Mucosa of stomach (tissue), 1 donor: ENCODE data around the gene LPIN1.

Experiments
- H3K27me3 ChIP-seq: one replicate; pipeline ENCODE4 v1.7.0; 2013; ENCODE audit warnings: mild to moderate bottlenecking, low read length; ENCODE audit not compliant: control insufficient read depth, insufficient read depth
- H3K36me3 ChIP-seq: one replicate; pipeline ENCODE4 v1.7.0; 2013; ENCODE audit warnings: low read length; ENCODE audit not compliant: control insufficient read depth, insufficient read depth
- H3K4me1 ChIP-seq: one replicate; pipeline ENCODE4 v1.7.0; 2013; ENCODE audit warnings: mild to moderate bottlenecking, low read length; ENCODE audit not compliant: control insufficient read depth, insufficient read depth
- H3K4me3 ChIP-seq: one replicate; pipeline ENCODE4 v1.7.0; 2013; ENCODE audit warnings: low read length
- H3K9ac ChIP-seq: one replicate; pipeline ENCODE4 v1.7.0; 2013; ENCODE audit warnings: mild to moderate bottlenecking, low read length, moderate library complexity
- H3K9me3 ChIP-seq: one replicate; pipeline ENCODE4 v1.7.0; 2013; ENCODE audit warnings: mild to moderate bottlenecking, low read length, moderate library complexity; ENCODE audit not compliant: control insufficient read depth
- donor health status: Pancreatic carcinoma.

Gene LPIN1

DNA sequence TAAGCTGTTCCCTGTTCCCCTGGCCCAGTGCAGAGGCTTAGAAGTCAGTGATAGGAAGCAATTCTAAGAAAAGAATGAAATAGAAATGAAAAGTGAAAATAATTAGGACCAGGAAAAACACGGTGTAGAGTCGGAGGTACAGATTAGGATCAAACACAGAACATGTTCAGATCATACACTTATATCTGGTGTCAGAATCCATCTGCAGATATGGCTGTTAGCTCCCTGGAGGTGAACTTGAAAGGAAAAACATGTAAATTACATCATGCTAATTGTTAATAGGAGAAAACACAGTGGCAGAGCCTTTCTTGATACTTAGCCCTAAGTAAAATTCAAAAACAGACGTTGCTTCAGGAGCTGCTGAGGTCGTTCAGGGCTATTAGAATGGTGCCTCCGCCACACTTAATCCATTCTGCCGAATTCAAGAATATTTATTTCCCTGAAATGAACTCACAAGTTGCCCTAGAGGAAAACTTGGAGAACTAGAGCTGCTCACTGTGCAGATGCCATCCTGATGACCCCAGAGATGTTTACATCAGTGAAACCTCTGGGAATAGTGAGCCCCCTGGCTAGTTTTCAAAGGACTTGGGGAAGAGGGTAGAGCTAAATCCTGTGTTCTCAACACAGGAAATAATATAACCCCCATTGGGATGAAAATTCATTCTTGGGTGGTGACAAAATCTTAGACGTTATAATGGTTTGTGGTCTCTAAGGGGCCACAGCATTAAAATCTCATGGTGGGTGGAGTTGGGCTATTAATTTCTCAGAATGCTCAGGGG is 27.5 kb downstream of the LPIN1 start:
- Histone ChIP-seq H3K4me3 (no peak overlapping the region), H3K9me3 (no peaks in the 10 kb centered on the region), H3K4me1 (peaks cover 4% of the 10 kb centered on the region), H3K9ac (no peak overlapping the region), H3K27me3 (no peaks in the 10 kb centered on the region), H3K36me3 (no peaks in the 10 kb centered on the region)

DNA sequence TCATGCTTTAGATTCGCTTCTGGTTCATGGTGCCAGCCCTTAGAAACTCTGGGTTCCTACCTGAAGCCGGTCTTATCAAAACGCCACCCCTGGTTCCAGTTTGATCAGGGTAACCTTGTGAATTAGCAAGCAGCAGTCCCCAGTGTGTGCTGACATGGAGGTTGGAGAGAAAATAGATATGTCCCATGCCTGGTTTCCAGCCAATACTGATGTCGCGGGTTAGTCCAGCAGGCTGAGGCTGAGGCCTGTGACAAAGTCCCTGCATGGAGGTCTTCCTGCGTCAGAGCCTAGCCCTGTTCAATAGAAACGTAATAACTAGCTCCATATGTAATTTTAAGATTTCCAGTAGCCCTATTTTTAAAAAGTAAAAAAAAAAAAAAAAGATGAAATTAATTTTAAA is 28.2 kb downstream of the LPIN1 start:
- Histone ChIP-seq H3K9ac (no peak overlapping the region), H3K27me3 (no peaks in the 10 kb centered on the region), H3K36me3 (no peaks in the 10 kb centered on the region), H3K4me3 (no peak overlapping the region), H3K4me1 (peaks cover 10% of the 10 kb centered on the region), H3K9me3 (no peaks in the 10 kb centered on the region)

DNA sequence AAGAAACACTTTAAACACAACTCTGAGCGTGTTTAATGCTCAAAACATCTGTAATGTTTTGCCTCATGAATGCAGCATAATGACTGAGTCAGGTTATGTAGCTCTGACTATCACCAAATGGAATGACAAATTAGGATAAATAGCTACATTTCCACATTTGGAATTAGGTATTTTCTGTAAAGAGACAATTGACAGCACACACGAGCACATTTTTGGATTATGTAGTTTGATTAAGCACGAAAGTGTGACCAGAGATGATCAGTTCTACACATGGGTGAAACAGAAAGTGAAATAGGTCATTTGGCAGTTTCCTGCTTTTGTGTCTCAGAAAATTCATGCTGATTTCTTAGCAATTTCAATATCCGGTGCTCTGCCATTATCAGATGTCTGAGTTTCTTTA is 29.0 kb downstream of the LPIN1 start:
- Histone ChIP-seq H3K9me3 (no peaks in the 10 kb centered on the region), H3K27me3 (no peaks in the 10 kb centered on the region), H3K4me3 (no peak overlapping the region), H3K9ac (no peak overlapping the region), H3K4me1 (peaks cover 10% of the 10 kb centered on the region), H3K36me3 (no peaks in the 10 kb centered on the region)

DNA sequence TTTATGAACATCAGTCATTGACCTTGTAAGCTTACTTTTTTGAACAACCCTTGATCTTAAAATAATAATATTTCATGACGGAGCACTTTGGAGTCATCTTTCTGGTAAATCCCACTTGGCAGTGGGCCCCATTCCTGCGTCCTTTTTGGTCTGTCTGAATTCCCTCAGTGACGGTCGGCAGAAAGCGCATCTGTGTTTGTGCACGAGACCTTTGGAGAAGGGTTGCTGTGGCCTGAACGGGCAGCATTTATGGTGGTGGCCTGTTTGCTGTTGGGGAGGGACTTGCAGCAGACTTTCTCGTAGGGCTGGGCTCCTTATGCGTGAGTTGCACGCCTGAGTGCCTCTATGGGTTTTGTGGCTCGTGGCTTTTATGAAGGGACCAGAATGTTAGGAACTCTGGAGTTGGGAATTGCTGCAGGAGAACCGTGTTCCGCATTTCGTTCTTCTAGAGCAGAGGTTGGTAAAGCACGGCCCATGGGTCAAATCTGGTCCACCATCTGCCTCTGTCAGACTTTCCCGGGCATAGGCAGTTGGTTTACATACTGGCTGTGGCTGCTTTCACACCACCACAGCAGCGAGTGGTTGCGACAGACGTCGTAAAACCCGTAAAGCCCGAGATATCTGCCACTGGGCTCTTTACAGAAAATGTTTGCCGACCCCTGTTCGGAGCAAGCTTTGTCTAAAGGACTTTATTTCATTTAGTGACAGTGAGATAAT is 30.8 kb downstream of the LPIN1 start:
- Histone ChIP-seq H3K27me3 (no peaks in the 10 kb centered on the region), H3K4me3 (no peak overlapping the region), H3K9ac (no peak overlapping the region), H3K9me3 (no peaks in the 10 kb centered on the region), H3K36me3 (no peaks in the 10 kb centered on the region), H3K4me1 (peaks cover 10% of the 10 kb centered on the region)

DNA sequence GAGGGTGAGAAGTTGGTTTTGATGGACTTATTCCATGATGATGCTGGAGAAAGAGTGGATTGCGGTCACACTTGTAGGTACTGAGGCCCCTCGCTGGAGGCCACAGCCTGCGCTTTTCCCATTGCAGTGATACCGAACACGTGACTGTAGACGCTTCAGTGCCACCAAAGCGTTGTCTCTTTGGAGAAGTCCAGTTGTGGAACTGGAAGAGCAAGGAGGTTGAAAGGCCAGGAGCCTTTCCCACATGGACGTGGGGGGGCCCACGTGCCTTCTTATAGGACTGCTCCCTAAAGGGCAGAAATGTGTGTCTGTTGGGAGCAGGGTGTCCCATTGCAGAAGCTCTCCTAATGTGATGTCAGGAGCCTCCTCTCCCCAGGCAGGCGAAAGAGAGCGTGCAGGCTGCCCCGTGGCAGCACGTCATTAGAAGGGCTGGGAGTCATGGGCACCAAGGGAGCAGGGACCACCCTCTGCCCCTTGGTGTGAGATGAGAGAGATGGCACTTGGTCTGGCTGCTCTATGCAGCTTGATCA is 31.5 kb downstream of the LPIN1 start:
- H3K4me3 ChIP-seq = no peak overlapping the region
- H3K9ac ChIP-seq = no peak overlapping the region
- no peaks in the 10 kb centered on the region for H3K27me3 ChIP-seq
- no peaks in the 10 kb centered on the region for H3K36me3 ChIP-seq
- no peaks in the 10 kb centered on the region for H3K9me3 ChIP-seq
- H3K4me1 ChIP-seq = peaks cover 10% of the 10 kb centered on the region

DNA sequence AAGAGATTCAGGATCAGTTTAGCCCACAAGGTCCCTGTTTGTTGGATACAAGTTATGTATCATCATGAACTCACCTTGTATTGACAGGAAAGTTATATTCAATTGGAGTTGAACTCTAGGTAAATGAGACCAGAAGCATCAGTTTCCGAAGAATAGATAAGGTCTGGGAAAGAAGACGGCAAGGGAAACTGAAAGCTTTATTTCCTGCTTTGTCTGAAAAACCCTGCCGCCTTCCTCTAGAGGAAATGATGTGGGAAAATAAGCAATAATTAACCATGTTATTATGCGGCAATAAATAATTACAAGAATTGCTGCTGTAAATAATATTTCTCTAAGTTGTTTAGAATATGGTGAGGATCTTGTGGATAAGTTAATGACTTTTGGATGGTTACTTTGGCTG is 32.0 kb downstream of the LPIN1 start:
- Histone ChIP-seq H3K9me3 (no peaks in the 10 kb centered on the region), H3K36me3 (no peaks in the 10 kb centered on the region), H3K4me3 (no peak overlapping the region), H3K27me3 (no peaks in the 10 kb centered on the region), H3K4me1 (peaks cover 10% of the 10 kb centered on the region), H3K9ac (no peak overlapping the region)

DNA sequence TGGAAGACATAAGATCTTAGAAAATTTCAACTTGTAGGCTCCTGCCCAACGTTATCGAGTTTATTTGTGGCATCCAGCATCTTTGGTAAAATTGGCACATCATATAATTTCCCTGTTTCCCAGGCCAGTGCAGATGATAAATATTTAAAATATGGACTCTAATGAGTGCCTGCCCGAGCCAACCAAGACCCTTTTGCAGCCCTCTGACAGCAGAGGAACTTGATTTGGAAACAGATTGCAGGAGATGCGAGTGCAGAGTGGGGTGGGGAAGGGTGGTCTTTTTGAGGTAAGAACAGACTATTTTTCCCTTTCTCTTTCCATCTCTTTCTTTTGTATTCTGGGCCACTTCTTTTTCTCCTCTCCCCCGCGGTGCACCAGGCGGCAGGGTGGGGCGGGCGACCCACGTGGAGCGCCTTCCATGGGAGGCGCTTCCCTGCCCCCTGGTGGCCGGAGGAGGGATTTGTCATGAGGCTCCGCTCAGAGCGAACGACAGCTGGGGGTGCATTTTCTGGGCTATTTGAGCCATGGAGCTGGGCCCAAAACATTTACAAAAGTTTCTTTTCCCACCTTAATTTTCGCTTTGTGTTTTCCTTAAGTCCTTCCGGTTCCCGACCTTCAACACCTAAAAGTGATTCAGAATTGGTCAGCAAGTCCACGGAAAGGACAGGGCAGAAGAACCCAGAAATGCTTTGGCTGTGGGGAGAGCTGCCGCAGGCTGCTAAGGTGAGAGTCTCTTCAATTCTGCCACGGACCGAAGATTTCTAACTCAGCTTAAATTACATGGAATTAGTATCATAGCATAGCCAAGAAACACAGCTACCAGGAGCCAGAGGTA is 32.7 kb downstream of the LPIN1 start:
- H3K4me1 ChIP-seq = peaks cover 10% of the 10 kb centered on the region
- no peaks in the 10 kb centered on the region for H3K9me3 ChIP-seq
- H3K36me3 ChIP-seq = no peaks in the 10 kb centered on the region
- no peak overlapping the region for H3K4me3 ChIP-seq
- H3K27me3 ChIP-seq = no peaks in the 10 kb centered on the region
- H3K9ac ChIP-seq = no peak overlapping the region

DNA sequence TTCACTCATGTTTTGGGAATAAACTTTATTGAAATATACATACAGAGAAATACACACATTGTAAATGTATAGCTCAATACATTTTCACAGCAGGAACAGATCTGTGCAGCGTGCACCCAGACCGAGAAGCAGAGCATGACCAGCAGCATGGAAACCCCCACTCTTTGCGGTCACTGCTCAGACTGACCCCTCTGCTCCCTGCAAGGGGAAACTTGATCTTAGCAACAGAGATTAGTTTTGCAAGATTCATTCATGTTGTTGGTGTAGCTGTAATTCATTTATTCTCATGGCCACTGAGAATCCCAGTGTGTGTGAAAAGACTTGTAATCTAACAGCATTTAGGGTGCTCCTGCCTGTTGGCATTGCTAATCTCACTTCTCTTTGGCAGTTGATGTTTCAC is 35.2 kb downstream of the LPIN1 start:
- Histone ChIP-seq H3K36me3 (no peaks in the 10 kb centered on the region), H3K4me3 (no peak overlapping the region), H3K27me3 (no peaks in the 10 kb centered on the region), H3K4me1 (peaks cover 10% of the 10 kb centered on the region), H3K9ac (no peak overlapping the region), H3K9me3 (no peaks in the 10 kb centered on the region)

DNA sequence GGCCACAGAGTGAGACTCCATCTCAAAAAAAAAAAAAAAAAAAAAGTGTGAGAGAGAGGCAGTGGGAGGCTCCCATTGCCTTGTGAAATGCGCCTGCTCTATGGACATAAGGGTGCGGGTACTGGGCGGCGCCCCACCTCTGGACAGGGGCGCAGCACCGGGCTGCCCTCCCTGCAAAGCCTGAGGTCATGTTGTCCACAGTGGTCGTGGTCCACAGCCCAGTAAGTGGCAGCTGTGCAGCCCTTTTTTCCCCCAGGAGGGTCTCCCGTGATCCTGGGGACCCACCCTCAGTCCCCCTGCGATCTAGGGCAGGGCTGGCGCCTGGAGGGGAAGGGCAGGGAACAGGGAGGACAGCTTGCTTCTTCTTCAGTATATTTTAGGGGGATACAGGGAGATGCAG is 37.8 kb downstream of the LPIN1 start:
- Histone ChIP-seq H3K36me3 (no peaks in the 10 kb centered on the region), H3K4me1 (peaks cover 3% of the 10 kb centered on the region), H3K4me3 (no peak overlapping the region), H3K9ac (no peak overlapping the region), H3K9me3 (no peaks in the 10 kb centered on the region), H3K27me3 (no peaks in the 10 kb centered on the region)

DNA sequence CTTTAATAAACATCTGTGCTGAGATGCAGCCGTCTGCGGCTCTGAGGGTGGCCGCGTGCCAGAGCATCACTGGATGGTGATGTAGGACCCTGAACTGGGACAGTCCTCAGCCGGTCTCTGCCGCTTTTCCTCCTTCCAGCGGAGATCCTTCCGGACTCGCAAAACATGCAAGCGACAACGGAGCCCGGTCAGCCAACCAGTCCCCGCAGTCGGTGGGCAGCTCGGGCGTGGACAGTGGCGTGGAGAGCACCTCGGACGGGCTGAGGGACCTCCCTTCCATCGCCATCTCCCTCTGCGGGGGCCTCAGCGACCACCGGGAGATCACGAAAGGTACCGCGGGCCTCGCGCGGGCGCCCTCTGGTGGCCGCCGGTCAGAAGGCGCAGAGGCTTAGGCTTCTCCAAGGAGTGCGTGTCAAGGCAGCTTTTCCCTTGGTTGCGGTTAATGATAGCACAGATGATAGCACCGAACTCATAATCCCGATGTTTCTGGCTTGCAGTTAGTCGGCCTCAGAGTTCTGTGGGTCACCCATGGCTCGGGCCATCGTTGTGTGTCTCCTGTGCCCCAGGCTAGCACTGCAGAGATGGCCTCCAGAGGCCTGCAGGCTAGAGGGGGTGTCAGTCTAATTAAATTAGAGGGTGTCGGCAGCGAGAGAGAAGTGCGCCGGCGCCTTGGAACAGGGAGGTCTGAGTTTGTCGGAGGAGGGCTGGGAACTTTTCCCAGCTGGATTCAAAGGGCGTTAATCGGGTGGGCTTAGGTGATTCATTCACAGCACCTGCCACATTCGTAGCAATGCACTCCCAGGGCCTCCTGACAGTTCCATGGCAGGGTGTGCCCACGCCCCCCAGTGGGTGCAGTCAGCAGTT is 38.5 kb downstream of the LPIN1 start:
- no peaks in the 10 kb centered on the region for H3K9me3 ChIP-seq
- no peaks in the 10 kb centered on the region for H3K4me1 ChIP-seq
- H3K4me3 ChIP-seq = no peak overlapping the region
- no peak overlapping the region for H3K9ac ChIP-seq
- H3K36me3 ChIP-seq = no peaks in the 10 kb centered on the region
- no peaks in the 10 kb centered on the region for H3K27me3 ChIP-seq

DNA sequence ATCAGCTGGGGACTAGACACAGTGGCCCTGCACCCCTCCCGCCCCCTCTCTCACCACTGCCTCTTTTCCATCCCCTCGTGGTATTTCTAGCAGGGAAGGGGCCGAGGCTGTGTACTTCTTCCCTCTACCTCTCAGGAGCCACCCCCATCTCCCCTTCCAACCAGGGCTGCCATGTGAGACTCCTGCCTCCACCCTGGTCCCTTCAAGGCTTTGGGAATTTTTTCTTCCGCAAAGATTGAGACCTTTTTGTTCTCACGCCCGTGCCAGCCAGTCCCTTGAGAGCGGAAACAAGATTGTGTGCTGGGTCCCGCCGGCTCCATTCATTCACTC is 39.1 kb downstream of the LPIN1 start:
- no peak overlapping the region for H3K9ac ChIP-seq
- H3K4me3 ChIP-seq = no peak overlapping the region
- H3K9me3 ChIP-seq = no peaks in the 10 kb centered on the region
- H3K4me1 ChIP-seq = no peaks in the 10 kb centered on the region
- H3K36me3 ChIP-seq = no peaks in the 10 kb centered on the region
- no peaks in the 10 kb centered on the region for H3K27me3 ChIP-seq
